ENCODE measurements around the gene ARPP21. TPM values are rescaled to one million over a fixed set of nuclear protein-coding genes. Genes with fewer than 3 reads are reported as not detected.

Gene ARPP21
- total and polyA plus RNA-seq, 5 experiments from 2014 or later: not detected

GRCh38 chr3:35705904-35706303, 66.6 kb downstream of the ARPP21 start:
- Mint-ChIP-seq H3K4me1 (no peaks in the 10 kb centered on the region), H3K4me3 (no peak overlapping the region), H3K27ac (no peak overlapping the region), H3K9me3 (no peaks in the 10 kb centered on the region), H3K27me3 (peaks cover 0 to 3% (median 0%) of the 10 kb centered on the region in 5 donors), H3K36me3 (no peaks in the 10 kb centered on the region)
- ATAC-seq (no peak), DNase-seq (no peak)
- POLR2A ChIA-PET: no interaction called here

GRCh38 chr3:35707904-35708303, 68.6 kb downstream of the ARPP21 start:
- POLR2A ChIA-PET: no interaction called here
- ATAC-seq (no peak), DNase-seq (no peak)
- Mint-ChIP-seq H3K9me3 (no peaks in the 10 kb centered on the region), H3K4me3 (no peak overlapping the region), H3K36me3 (no peaks in the 10 kb centered on the region), H3K27me3 (peaks cover 0 to 3% (median 0%) of the 10 kb centered on the region in 5 donors), H3K27ac (no peak overlapping the region), H3K4me1 (no peaks in the 10 kb centered on the region)

GRCh38 chr3:35708394-35709271, 69.3 kb downstream of the ARPP21 start:
- POLR2A ChIA-PET: no interaction called here

GRCh38 chr3:35709691-35710090, 70.4 kb downstream of the ARPP21 start:
- ATAC-seq (no peak), DNase-seq (no peak)
- Mint-ChIP-seq H3K27ac (no peak overlapping the region), H3K9me3 (no peaks in the 10 kb centered on the region), H3K27me3 (peaks cover 0 to 3% (median 0%) of the 10 kb centered on the region in 5 donors), H3K4me3 (no peak overlapping the region), H3K36me3 (no peaks in the 10 kb centered on the region), H3K4me1 (no peaks in the 10 kb centered on the region)
- POLR2A ChIA-PET: no interaction called here

More at GRCh38 chr3:35708394-35709271, 69.3 kb downstream of the ARPP21 start:
- Mint-ChIP-seq H3K36me3 (no peaks in the 10 kb centered on the region), H3K9me3 (no peaks in the 10 kb centered on the region), H3K27me3 (peaks cover 0 to 3% (median 0%) of the 10 kb centered on the region in 5 donors), H3K4me1 (no peaks in the 10 kb centered on the region), H3K27ac (no peak overlapping the region), H3K4me3 (no peak overlapping the region)
- ATAC-seq: no peak
- DNase-seq: no peak

GRCh38 chr3:35710554-35710953, 71.2 kb downstream of the ARPP21 start:
- Mint-ChIP-seq H3K27ac (no peak overlapping the region), H3K4me1 (no peaks in the 10 kb centered on the region), H3K36me3 (no peaks in the 10 kb centered on the region), H3K27me3 (peaks cover 0 to 3% (median 0%) of the 10 kb centered on the region in 5 donors), H3K9me3 (no peaks in the 10 kb centered on the region), H3K4me3 (no peak overlapping the region)
- ATAC-seq: no peak
- no peak for DNase-seq
- POLR2A ChIA-PET: no interaction called here

- H3K27me3 Mint-ChIP-seq: peaks cover 0 to 2% (median 0%) of the 10 kb centered on the region in 5 donors
- H3K27ac Mint-ChIP-seq: no peak overlapping the region
- no peak for DNase-seq
- no peaks in the 10 kb centered on the region for H3K36me3 Mint-ChIP-seq
- POLR2A ChIA-PET: no interaction called here
- H3K4me3 Mint-ChIP-seq: no peak overlapping the region
- ATAC-seq: no peak
- no peaks in the 10 kb centered on the region for H3K4me1 Mint-ChIP-seq
- H3K9me3 Mint-ChIP-seq: no peaks in the 10 kb centered on the region
Measured at GRCh38 chr3:35718921-35719320, 79.6 kb downstream of the ARPP21 start.

GRCh38 chr3:35721628-35722027, 82.3 kb downstream of the ARPP21 start:
- H3K36me3 Mint-ChIP-seq: no peaks in the 10 kb centered on the region
- DNase-seq (no peak), ATAC-seq (no peak)
- H3K4me3 Mint-ChIP-seq: no peak overlapping the region
- peaks cover 0 to 2% (median 0%) of the 10 kb centered on the region in 5 donors for H3K27me3 Mint-ChIP-seq
- POLR2A ChIA-PET: no interaction called here
- H3K4me1 Mint-ChIP-seq: no peaks in the 10 kb centered on the region
- H3K27ac Mint-ChIP-seq: no peak overlapping the region
- no peaks in the 10 kb centered on the region for H3K9me3 Mint-ChIP-seq

- POLR2A ChIA-PET: no interaction called here
- Mint-ChIP-seq H3K4me3 (no peak overlapping the region), H3K36me3 (no peaks in the 10 kb centered on the region), H3K4me1 (no peaks in the 10 kb centered on the region), H3K9me3 (no peaks in the 10 kb centered on the region), H3K27me3 (peaks cover 0 to 2% (median 0%) of the 10 kb centered on the region in 5 donors), H3K27ac (peak overlapping the region in 1 of 10 donors; percentile 27)
- ATAC-seq (no peak), DNase-seq (no peak)
Measured at GRCh38 chr3:35722902-35723301, 83.6 kb downstream of the ARPP21 start.

GRCh38 chr3:35723480-35724097, 84.3 kb downstream of the ARPP21 start:
- H3K9me3 Mint-ChIP-seq: no peaks in the 10 kb centered on the region
- H3K27ac Mint-ChIP-seq: no peak overlapping the region
- no peak for DNase-seq
- no peak for ATAC-seq
- H3K4me3 Mint-ChIP-seq: no peak overlapping the region
- no peaks in the 10 kb centered on the region for H3K36me3 Mint-ChIP-seq
- POLR2A ChIA-PET: no interaction called here
- no peaks in the 10 kb centered on the region for H3K4me1 Mint-ChIP-seq
- no peaks in the 10 kb centered on the region for H3K27me3 Mint-ChIP-seq

- POLR2A ChIA-PET: no interaction called here
- Mint-ChIP-seq H3K27me3 (no peaks in the 10 kb centered on the region), H3K4me3 (no peak overlapping the region), H3K9me3 (no peaks in the 10 kb centered on the region), H3K4me1 (no peaks in the 10 kb centered on the region), H3K36me3 (no peaks in the 10 kb centered on the region), H3K27ac (no peak overlapping the region)
- ATAC-seq (no peak), DNase-seq (no peak)
Measured at GRCh38 chr3:35724106-35724505, 84.8 kb downstream of the ARPP21 start.

- POLR2A ChIA-PET: no interaction called here
- DNase-seq: no peak
- Mint-ChIP-seq H3K27me3 (no peaks in the 10 kb centered on the region), H3K36me3 (no peaks in the 10 kb centered on the region), H3K9me3 (no peaks in the 10 kb centered on the region), H3K27ac (no peak overlapping the region), H3K4me3 (no peak overlapping the region), H3K4me1 (no peaks in the 10 kb centered on the region)
- ATAC-seq: no peak
Measured at GRCh38 chr3:35727179-35727578, 87.9 kb downstream of the ARPP21 start.

- POLR2A ChIA-PET: no interaction called here
- no peak overlapping the region for H3K4me3 Mint-ChIP-seq
- no peaks in the 10 kb centered on the region for H3K36me3 Mint-ChIP-seq
- H3K9me3 Mint-ChIP-seq: no peaks in the 10 kb centered on the region
- H3K27me3 Mint-ChIP-seq: no peaks in the 10 kb centered on the region
- H3K4me1 Mint-ChIP-seq: no peaks in the 10 kb centered on the region
- no peak overlapping the region for H3K27ac Mint-ChIP-seq
- DNase-seq (no peak), ATAC-seq (no peak)
Measured at GRCh38 chr3:35733341-35733740, 94.0 kb downstream of the ARPP21 start.

- Mint-ChIP-seq H3K4me1 (peaks cover 0 to 4% (median 0%) of the 10 kb centered on the region in 4 donors), H3K9me3 (no peaks in the 10 kb centered on the region), H3K4me3 (no peak overlapping the region), H3K27me3 (no peaks in the 10 kb centered on the region), H3K27ac (no peak overlapping the region), H3K36me3 (no peaks in the 10 kb centered on the region)
- POLR2A ChIA-PET: no interaction called here
- DNase-seq (no peak), ATAC-seq (no peak)
Measured at GRCh38 chr3:35733864-35734263, 94.5 kb downstream of the ARPP21 start.

Data from naive thymus-derived CD8-positive, alpha-beta T cell (primary cell).